ENCODE measurements around the gene CNTNAP5. TPM values are rescaled to one million over a fixed set of nuclear protein-coding genes. Genes with fewer than 3 reads are reported as not detected.

Gene CNTNAP5
- not detected in 5 replicates for total RNA-seq (2022; extraction: Qiagen RNA extraction)

DNA sequence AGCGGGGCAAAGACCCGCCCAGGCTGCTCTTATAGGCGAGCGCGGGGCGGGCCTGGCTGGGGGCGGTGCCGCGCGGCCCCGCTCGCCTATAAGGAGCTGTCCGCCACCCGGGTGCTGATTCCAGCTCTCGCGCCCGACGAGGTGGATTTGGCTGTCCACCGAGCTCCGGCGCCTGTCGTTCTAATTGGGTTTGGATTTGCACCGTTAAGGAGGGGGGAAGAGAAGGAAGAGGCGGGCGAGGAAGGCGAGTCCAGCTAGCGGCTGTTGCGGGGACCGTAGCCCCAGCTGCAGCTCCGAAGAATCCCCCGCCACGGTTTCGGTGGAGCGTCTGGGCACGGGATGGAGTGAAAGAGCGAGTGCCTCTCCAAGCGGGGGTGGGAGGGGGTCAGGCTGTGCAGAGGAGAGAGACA is at the start of gene CNTNAP5:
TSS of gene CNTNAP5 (plus strand) at position 117 of the 410 bp plus-strand sequence. CDS start 364 bp downstream, outside the sequence.

Data from A549 treated with dexamethasone at 1 μM for 4 hours (cell line).